ENCODE data around the gene PROSER3.

DNA sequence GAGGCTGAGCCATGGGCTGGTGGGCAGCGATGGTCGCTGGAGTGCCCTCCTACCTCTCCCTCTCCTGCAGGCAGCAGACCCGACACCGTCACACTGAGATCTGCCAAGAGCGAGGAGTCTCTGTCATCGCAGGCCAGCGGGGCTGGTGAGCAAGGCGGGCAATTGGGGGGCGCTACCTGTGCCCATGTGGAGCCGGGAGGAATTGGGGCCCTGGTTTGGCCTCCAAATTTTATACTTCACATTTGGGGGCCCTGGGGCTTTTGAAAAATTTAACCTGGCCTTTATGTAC lies 27.3 kb downstream of the PROSER3 start:
- TF ChIP-seq, protein P1, sequence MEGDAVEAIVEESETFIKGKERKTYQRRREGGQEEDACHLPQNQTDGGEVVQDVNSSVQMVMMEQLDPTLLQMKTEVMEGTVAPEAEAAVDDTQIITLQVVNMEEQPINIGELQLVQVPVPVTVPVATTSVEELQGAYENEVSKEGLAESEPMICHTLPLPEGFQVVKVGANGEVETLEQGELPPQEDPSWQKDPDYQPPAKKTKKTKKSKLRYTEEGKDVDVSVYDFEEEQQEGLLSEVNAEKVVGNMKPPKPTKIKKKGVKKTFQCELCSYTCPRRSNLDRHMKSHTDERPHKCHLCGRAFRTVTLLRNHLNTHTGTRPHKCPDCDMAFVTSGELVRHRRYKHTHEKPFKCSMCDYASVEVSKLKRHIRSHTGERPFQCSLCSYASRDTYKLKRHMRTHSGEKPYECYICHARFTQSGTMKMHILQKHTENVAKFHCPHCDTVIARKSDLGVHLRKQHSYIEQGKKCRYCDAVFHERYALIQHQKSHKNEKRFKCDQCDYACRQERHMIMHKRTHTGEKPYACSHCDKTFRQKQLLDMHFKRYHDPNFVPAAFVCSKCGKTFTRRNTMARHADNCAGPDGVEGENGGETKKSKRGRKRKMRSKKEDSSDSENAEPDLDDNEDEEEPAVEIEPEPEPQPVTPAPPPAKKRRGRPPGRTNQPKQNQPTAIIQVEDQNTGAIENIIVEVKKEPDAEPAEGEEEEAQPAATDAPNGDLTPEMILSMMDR (IDR thresholded peaks at IDR 0.05; ENCODE audit: insufficient read depth, low read length): no peak
- TF ChIP-seq GABPA (IDR thresholded peaks at IDR 0.05; ENCODE audit: low read depth) (no peak), POLR2AphosphoS5 (IDR thresholded peaks at IDR 0.05; ENCODE audit: low read depth) (no peak)
